Stimulated activated naive CD4-positive, alpha-beta T cell (primary cell): ENCODE measurements around the gene GNAQ.

ENCODE experiments used
- DNase-seq, 6 experiments: peaks; one replicate each; lab custom pipeline; 2025; lab: John Stamatoyannopoulos, UW

Gene GNAQ

GRCh38 chr9:77944556-77945243, 86.9 kb downstream of the GNAQ start:
- DNase-seq, result peak in 2 of 6 experiments; percentile 25 to 26

GRCh38 chr9:77943057-77943456, 88.6 kb downstream of the GNAQ start:
- no peak for DNase-seq

- DNase-seq, result no peak
These were observed 92.4 kb downstream of the GNAQ start for GRCh38 chr9:77939149-77939668.

- DNase-seq, result no peak
These were observed 93.4 kb downstream of the GNAQ start for GRCh38 chr9:77938163-77938562.

GRCh38 chr9:77935974-77936373, 95.6 kb downstream of the GNAQ start:
- no peak for DNase-seq

- DNase-seq, result no peak
These were observed 96.4 kb downstream of the GNAQ start for GRCh38 chr9:77935211-77935610.

- no peak for DNase-seq
These were observed 97.6 kb downstream of the GNAQ start for GRCh38 chr9:77933976-77934375.

- DNase-seq, result no peak
These were observed 98.6 kb downstream of the GNAQ start for GRCh38 chr9:77933019-77933418.

GRCh38 chr9:77929942-77930341, 101.7 kb downstream of the GNAQ start:
- no peak for DNase-seq

- no peak for DNase-seq
These were observed 104.3 kb downstream of the GNAQ start for GRCh38 chr9:77927265-77927664.

- DNase-seq, result no peak
These were observed 105.2 kb downstream of the GNAQ start for GRCh38 chr9:77926371-77926878.

- DNase-seq, result no peak
These were observed 109.0 kb downstream of the GNAQ start for GRCh38 chr9:77922591-77922990.

GRCh38 chr9:77917800-77918199, 113.8 kb downstream of the GNAQ start:
- no peak for DNase-seq

- no peak for DNase-seq
These were observed 114.8 kb downstream of the GNAQ start for GRCh38 chr9:77916820-77917219.

GRCh38 chr9:77916410-77916819, 115.2 kb downstream of the GNAQ start:
- DNase-seq, result no peak

- no peak for DNase-seq
These were observed 115.9 kb downstream of the GNAQ start for GRCh38 chr9:77915744-77916143.

GRCh38 chr9:77912895-77913693, 118.5 kb downstream of the GNAQ start:
- DNase-seq, result no peak

- DNase-seq, result no peak
These were observed 119.7 kb downstream of the GNAQ start for GRCh38 chr9:77911928-77912327.

GRCh38 chr9:77910194-77910621, 121.4 kb downstream of the GNAQ start:
- no peak for DNase-seq

GRCh38 chr9:77909306-77909705, 122.3 kb downstream of the GNAQ start:
- DNase-seq, result peak in 3 of 6 experiments; percentile 56 to 72 (median 71)

GRCh38 chr9:77908293-77908692, 123.3 kb downstream of the GNAQ start:
- DNase-seq, result no peak

- no peak for DNase-seq
These were observed 124.0 kb downstream of the GNAQ start for GRCh38 chr9:77907585-77907984.

- DNase-seq, result no peak
These were observed 124.6 kb downstream of the GNAQ start for GRCh38 chr9:77906991-77907390.
